ENCODE measurements around the gene THADA.

GRCh38 chr2:43215673-43216255 lies 380.1 kb downstream of the THADA start:
- TF ChIP-seq CTCF (conservative IDR thresholded peaks at IDR 0.05; ENCODE audit: low read length) (no peak), EZH2phosphoT487 (IDR thresholded peaks at IDR 0.05; ENCODE audit: borderline replicate concordance, low read depth, low read length) (no peak)

Measured in OCI-LY7 (cell line).